ENCODE results near the gene LRRC8B. TPM values are rescaled to one million over a fixed set of nuclear protein-coding genes. Genes with fewer than 3 reads are reported as not detected.

The LRRC8B gene
- total RNA-seq, 1 experiment from 2014 or later: 24.2 TPM

- peaks cover 18% of the 10 kb centered on the region for H3K4me1 Mint-ChIP-seq
- no peaks in the 10 kb centered on the region for H3K27me3 Mint-ChIP-seq (ENCODE audit: low read depth)
- ATAC-seq: no peak
- ChIA-PET POLR2A (no interaction called here), CTCF (no interaction called here)
- no peak overlapping the region for H3K27ac Mint-ChIP-seq
- no peaks in the 10 kb centered on the region for H3K36me3 Mint-ChIP-seq
- no peak for DNase-seq (ENCODE audit: low spot score)
- H3K9me3 Mint-ChIP-seq: no peaks in the 10 kb centered on the region
- H3K4me3 Mint-ChIP-seq: no peak overlapping the region
- TF ChIP-seq ZNF423 (CRISPR knock-in tag; IDR thresholded peaks at IDR 0.05): no peak
- no peak for TF ChIP-seq GABPB1 (CRISPR knock-in tag; IDR thresholded peaks at IDR 0.05)
- no peak for TF ChIP-seq MAX (CRISPR knock-in tag; IDR thresholded peaks at IDR 0.05)
- TF ChIP-seq ERG (CRISPR knock-in tag; IDR thresholded peaks at IDR 0.05): no peak
- no peak for TF ChIP-seq TEAD1 (CRISPR knock-in tag; IDR thresholded peaks at IDR 0.05)
- no peak for TF ChIP-seq AR (CRISPR knock-in tag; IDR thresholded peaks at IDR 0.05)
- TF ChIP-seq FOXP4 (CRISPR knock-in tag; IDR thresholded peaks at IDR 0.05): no peak
- no peak for TF ChIP-seq CREB1 (CRISPR knock-in tag; IDR thresholded peaks at IDR 0.05)
- no peak for TF ChIP-seq SMAD3 (CRISPR knock-in tag; IDR thresholded peaks at IDR 0.05; ENCODE audit: borderline replicate concordance)
- no peak for TF ChIP-seq ZNF317 (CRISPR knock-in tag; IDR thresholded peaks at IDR 0.05; ENCODE audit: borderline replicate concordance, low read depth)
- TF ChIP-seq EMX1 (CRISPR knock-in tag; IDR thresholded peaks at IDR 0.05): no peak
- TF ChIP-seq ZNF532 (CRISPR knock-in tag; IDR thresholded peaks at IDR 0.05; ENCODE audit: borderline replicate concordance): no peak
- TF ChIP-seq ZNF425 (CRISPR knock-in tag; conservative IDR thresholded peaks at IDR 0.05): no peak
- TF ChIP-seq MLX (CRISPR knock-in tag; IDR thresholded peaks at IDR 0.05): no peak
- no peak for TF ChIP-seq CREM (CRISPR knock-in tag; IDR thresholded peaks at IDR 0.05)
- TF ChIP-seq NR1H2 (CRISPR knock-in tag; IDR thresholded peaks at IDR 0.05): no peak
- no peak for TF ChIP-seq CTCF (IDR thresholded peaks at IDR 0.05)
- no peak for TF ChIP-seq MYBL2 (CRISPR knock-in tag; IDR thresholded peaks at IDR 0.05)
- TF ChIP-seq PREB (CRISPR knock-in tag; IDR thresholded peaks at IDR 0.05; ENCODE audit: borderline replicate concordance): no peak
Measured at GRCh38 chr1:89545264-89546038, 20.8 kb downstream of the LRRC8B start.

Data from WTC11 (cell line).